Activated naive CD4-positive, alpha-beta T cell treated with anti-CD3 and anti-CD28 coated beads, Interleukin-2, amount 10 ng/mL, durations not matched to agents 7 days and 5 days (primary cell): Measurements from ENCODE around the gene PRRX1.

Source experiments
- CTCF ChIA-PET: fragments of 350-600 bp; sonication (Branson Sonifier 250); formaldehyde crosslinking; loops from one replicate; lab custom pipeline; 2021; ENCODE audit warnings: antibody characterized with exemption; lab: Charles Lee
- DNase-seq: peaks from one replicate; pipeline ENCODE4 v3.0.0-alpha.2; 2020
- H3K27ac Mint-ChIP-seq: one replicate; pipeline ENCODE4 v1.8.0; 2021; ENCODE audit warnings: mild to moderate bottlenecking, moderate library complexity, mixed read lengths
- H3K27me3 Mint-ChIP-seq: one replicate; pipeline ENCODE4 v1.8.0; 2021; ENCODE audit warnings: mild to moderate bottlenecking, mixed read lengths
- H3K36me3 Mint-ChIP-seq: one replicate; pipeline ENCODE4 v1.8.0; 2021; ENCODE audit warnings: mixed read lengths
- H3K4me1 Mint-ChIP-seq: one replicate; pipeline ENCODE4 v1.8.0; 2021; ENCODE audit warnings: mixed read lengths
- H3K4me3 Mint-ChIP-seq: one replicate; pipeline ENCODE4 v1.8.0; 2021; ENCODE audit warnings: mild to moderate bottlenecking, moderate library complexity, mixed read lengths
- H3K9me3 Mint-ChIP-seq: one replicate; pipeline ENCODE4 v1.8.0; 2021; ENCODE audit warnings: mixed read lengths

PRRX1 gene

GRCh38 chr1:170732252-170732588, 68.3 kb downstream of the PRRX1 start:
- Mint-ChIP-seq H3K4me1 (no peaks in the 10 kb centered on the region), H3K4me3 (no peak overlapping the region), H3K9me3 (no peaks in the 10 kb centered on the region), H3K36me3 (no peaks in the 10 kb centered on the region), H3K27ac (no peak overlapping the region), H3K27me3 (peaks cover 4% of the 10 kb centered on the region)
- CTCF ChIA-PET, result no interaction called here
- no peak for DNase-seq

- no peak overlapping the region for H3K27ac Mint-ChIP-seq
- peaks cover 4% of the 10 kb centered on the region for H3K27me3 Mint-ChIP-seq
- CTCF ChIA-PET, result no interaction called here
- no peak for DNase-seq
- H3K9me3 Mint-ChIP-seq, result no peaks in the 10 kb centered on the region
- H3K4me1 Mint-ChIP-seq, result no peaks in the 10 kb centered on the region
- H3K36me3 Mint-ChIP-seq, result no peaks in the 10 kb centered on the region
- H3K4me3 Mint-ChIP-seq, result no peak overlapping the region
Observed at GRCh38 chr1:170734412-170735175, 70.7 kb downstream of the PRRX1 start.

- Mint-ChIP-seq H3K4me1 (no peaks in the 10 kb centered on the region), H3K27ac (no peak overlapping the region), H3K27me3 (peaks cover 4% of the 10 kb centered on the region), H3K9me3 (no peaks in the 10 kb centered on the region), H3K36me3 (no peaks in the 10 kb centered on the region), H3K4me3 (no peak overlapping the region)
- CTCF ChIA-PET, result no interaction called here
- no peak for DNase-seq
Observed at GRCh38 chr1:170735366-170736263, 71.7 kb downstream of the PRRX1 start.

- Mint-ChIP-seq H3K36me3 (no peaks in the 10 kb centered on the region), H3K27me3 (peaks cover 4% of the 10 kb centered on the region), H3K27ac (no peak overlapping the region), H3K4me1 (no peaks in the 10 kb centered on the region), H3K9me3 (no peaks in the 10 kb centered on the region), H3K4me3 (no peak overlapping the region)
- CTCF ChIA-PET, result no interaction called here
- DNase-seq, result no peak
Observed at GRCh38 chr1:170739803-170740202, 75.9 kb downstream of the PRRX1 start.

- Mint-ChIP-seq H3K27ac (no peak overlapping the region), H3K36me3 (no peaks in the 10 kb centered on the region), H3K4me1 (no peaks in the 10 kb centered on the region), H3K9me3 (no peaks in the 10 kb centered on the region), H3K27me3 (no peaks in the 10 kb centered on the region), H3K4me3 (no peak overlapping the region)
- CTCF ChIA-PET, result no interaction called here
- no peak for DNase-seq
Observed at GRCh38 chr1:170741678-170742077, 77.7 kb downstream of the PRRX1 start.

GRCh38 chr1:170742600-170742999, 78.7 kb downstream of the PRRX1 start:
- Mint-ChIP-seq H3K27me3 (no peaks in the 10 kb centered on the region), H3K9me3 (no peaks in the 10 kb centered on the region), H3K36me3 (no peaks in the 10 kb centered on the region), H3K27ac (no peak overlapping the region), H3K4me1 (no peaks in the 10 kb centered on the region), H3K4me3 (no peak overlapping the region)
- DNase-seq, result no peak
- CTCF ChIA-PET, result no interaction called here

- Mint-ChIP-seq H3K27me3 (no peaks in the 10 kb centered on the region), H3K9me3 (no peaks in the 10 kb centered on the region), H3K4me1 (no peaks in the 10 kb centered on the region), H3K36me3 (no peaks in the 10 kb centered on the region), H3K4me3 (no peak overlapping the region), H3K27ac (no peak overlapping the region)
- CTCF ChIA-PET, result no interaction called here
- DNase-seq, result no peak
Observed at GRCh38 chr1:170743083-170743482, 79.2 kb downstream of the PRRX1 start.

GRCh38 chr1:170749549-170749948, 85.6 kb downstream of the PRRX1 start:
- H3K36me3 Mint-ChIP-seq, result no peaks in the 10 kb centered on the region
- CTCF ChIA-PET, result no interaction called here
- H3K27ac Mint-ChIP-seq, result no peak overlapping the region
- no peak for DNase-seq
- H3K4me1 Mint-ChIP-seq, result no peaks in the 10 kb centered on the region
- no peak overlapping the region for H3K4me3 Mint-ChIP-seq
- H3K27me3 Mint-ChIP-seq, result no peaks in the 10 kb centered on the region
- H3K9me3 Mint-ChIP-seq, result no peaks in the 10 kb centered on the region

GRCh38 chr1:170749959-170750358, 86.0 kb downstream of the PRRX1 start:
- H3K36me3 Mint-ChIP-seq, result no peaks in the 10 kb centered on the region
- H3K27ac Mint-ChIP-seq, result no peak overlapping the region
- no peaks in the 10 kb centered on the region for H3K27me3 Mint-ChIP-seq
- H3K4me1 Mint-ChIP-seq, result no peaks in the 10 kb centered on the region
- no peak overlapping the region for H3K4me3 Mint-ChIP-seq
- no peaks in the 10 kb centered on the region for H3K9me3 Mint-ChIP-seq
- CTCF ChIA-PET, result no interaction called here
- DNase-seq, result no peak

GRCh38 chr1:170755795-170756194, 91.9 kb downstream of the PRRX1 start:
- H3K9me3 Mint-ChIP-seq, result no peaks in the 10 kb centered on the region
- no peaks in the 10 kb centered on the region for H3K4me1 Mint-ChIP-seq
- H3K4me3 Mint-ChIP-seq, result no peak overlapping the region
- no peak for DNase-seq
- no peaks in the 10 kb centered on the region for H3K36me3 Mint-ChIP-seq
- no peaks in the 10 kb centered on the region for H3K27me3 Mint-ChIP-seq
- H3K27ac Mint-ChIP-seq, result no peak overlapping the region
- CTCF ChIA-PET, result no interaction called here

GRCh38 chr1:170758992-170759391, 95.1 kb downstream of the PRRX1 start:
- Mint-ChIP-seq H3K36me3 (no peaks in the 10 kb centered on the region), H3K9me3 (no peaks in the 10 kb centered on the region), H3K27ac (no peak overlapping the region), H3K4me3 (no peak overlapping the region), H3K27me3 (no peaks in the 10 kb centered on the region), H3K4me1 (no peaks in the 10 kb centered on the region)
- CTCF ChIA-PET, result no interaction called here
- no peak for DNase-seq

- CTCF ChIA-PET, result no interaction called here
- Mint-ChIP-seq H3K27me3 (no peaks in the 10 kb centered on the region), H3K4me3 (no peak overlapping the region), H3K36me3 (no peaks in the 10 kb centered on the region), H3K27ac (no peak overlapping the region), H3K4me1 (no peaks in the 10 kb centered on the region), H3K9me3 (no peaks in the 10 kb centered on the region)
- no peak for DNase-seq
Observed at GRCh38 chr1:170765279-170765678, 101.3 kb downstream of the PRRX1 start.

GRCh38 chr1:170765712-170766330, 101.9 kb downstream of the PRRX1 start:
- no peak for DNase-seq
- Mint-ChIP-seq H3K9me3 (no peaks in the 10 kb centered on the region), H3K4me1 (no peaks in the 10 kb centered on the region), H3K27ac (no peak overlapping the region), H3K27me3 (no peaks in the 10 kb centered on the region), H3K36me3 (no peaks in the 10 kb centered on the region), H3K4me3 (no peak overlapping the region)
- CTCF ChIA-PET, result no interaction called here

GRCh38 chr1:170768929-170769328, 105.0 kb downstream of the PRRX1 start:
- H3K9me3 Mint-ChIP-seq, result no peaks in the 10 kb centered on the region
- H3K27ac Mint-ChIP-seq, result no peak overlapping the region
- no peaks in the 10 kb centered on the region for H3K27me3 Mint-ChIP-seq
- no peak for DNase-seq
- H3K4me1 Mint-ChIP-seq, result no peaks in the 10 kb centered on the region
- no peak overlapping the region for H3K4me3 Mint-ChIP-seq
- H3K36me3 Mint-ChIP-seq, result no peaks in the 10 kb centered on the region
- CTCF ChIA-PET, result no interaction called here

GRCh38 chr1:170769691-170770090, 105.8 kb downstream of the PRRX1 start:
- Mint-ChIP-seq H3K9me3 (no peaks in the 10 kb centered on the region), H3K27ac (no peak overlapping the region), H3K4me3 (no peak overlapping the region), H3K27me3 (no peaks in the 10 kb centered on the region), H3K36me3 (no peaks in the 10 kb centered on the region), H3K4me1 (no peaks in the 10 kb centered on the region)
- CTCF ChIA-PET, result no interaction called here
- no peak for DNase-seq
